GM18858 (cell line): ENCODE measurements around the gene SMAD3.
"Not testable (repeated sequence)": the region's sequence is repeated elsewhere in the genome, so short reads cannot be mapped to it uniquely, and the experiment has no call there.

Source experiments
- ATAC-seq: cut with Tn5 transposase; IDR thresholded peaks from one replicate; pipeline ENCODE4 v1.9.1; 2021; ENCODE audit not compliant: unreplicated experiment

SMAD3 gene

DNA sequence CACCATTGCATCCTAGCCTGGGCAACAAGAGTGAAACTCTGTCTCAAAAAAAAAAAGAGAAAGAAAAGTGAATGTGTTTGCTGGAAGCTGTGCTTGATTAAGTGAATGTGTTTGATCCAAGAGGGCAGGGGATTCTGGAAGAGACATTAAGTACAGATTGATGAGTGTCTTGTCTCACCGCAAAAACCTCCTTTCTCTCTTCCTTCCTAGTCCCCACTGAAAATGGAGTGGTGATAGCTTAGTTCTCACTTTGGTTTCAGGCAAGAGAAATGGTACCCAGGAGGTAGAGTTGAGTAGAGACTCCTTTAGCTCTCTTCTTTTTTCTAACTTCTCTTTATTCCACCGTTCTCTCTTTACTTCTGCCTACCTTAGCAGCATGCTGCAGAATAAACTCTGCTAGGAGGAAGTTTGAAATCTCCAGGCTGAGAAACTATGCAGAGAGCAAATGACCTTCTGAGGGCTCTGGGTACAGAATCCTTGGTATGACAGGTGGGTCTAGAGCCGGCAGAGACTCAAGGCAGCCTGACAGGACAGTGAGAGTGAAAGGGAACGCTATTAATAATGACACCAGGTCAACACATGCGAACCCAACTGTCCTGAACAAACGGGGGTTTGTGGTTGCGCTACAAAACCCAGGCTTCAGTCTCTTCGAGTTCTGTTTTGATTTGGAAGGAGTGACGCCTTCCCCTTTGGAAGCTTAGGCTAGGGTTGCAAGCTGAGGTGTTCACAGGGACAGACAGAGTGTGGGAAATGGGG, 74.9 kb downstream of the SMAD3 start:
- ATAC-seq = peak; percentile 51

DNA sequence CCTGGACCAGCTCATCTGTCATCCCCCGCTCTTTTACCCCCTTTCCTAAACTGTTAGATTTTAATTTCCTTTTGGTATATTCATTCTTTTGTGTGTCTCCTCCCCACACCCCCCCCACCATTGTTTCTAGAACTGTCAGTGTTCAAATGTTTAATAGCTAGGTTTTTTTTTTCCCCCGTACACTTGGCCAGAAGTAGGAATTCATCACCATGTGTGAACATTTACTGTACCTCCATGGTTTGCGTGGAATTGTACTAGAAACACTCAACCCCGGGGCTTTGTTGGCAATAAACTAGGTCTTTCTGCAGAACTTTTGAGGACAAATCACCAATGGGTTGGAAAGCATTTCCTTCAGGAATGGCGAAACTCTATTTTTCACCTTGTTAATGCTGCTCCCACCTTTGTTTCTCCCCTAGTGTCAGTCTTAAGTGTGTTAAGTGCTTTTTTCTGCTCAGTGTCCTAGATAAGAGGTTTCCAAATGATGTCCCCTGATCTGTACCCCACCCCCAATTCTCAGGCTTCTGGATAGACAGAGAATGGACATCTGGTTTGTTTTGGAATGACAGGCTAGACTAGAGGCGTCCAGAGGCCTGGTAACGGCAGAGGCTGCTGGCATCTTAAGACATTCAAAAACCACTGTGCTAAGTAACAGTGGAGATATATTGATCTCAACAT, 76.8 kb downstream of the SMAD3 start:
- ATAC-seq = no peak

DNA sequence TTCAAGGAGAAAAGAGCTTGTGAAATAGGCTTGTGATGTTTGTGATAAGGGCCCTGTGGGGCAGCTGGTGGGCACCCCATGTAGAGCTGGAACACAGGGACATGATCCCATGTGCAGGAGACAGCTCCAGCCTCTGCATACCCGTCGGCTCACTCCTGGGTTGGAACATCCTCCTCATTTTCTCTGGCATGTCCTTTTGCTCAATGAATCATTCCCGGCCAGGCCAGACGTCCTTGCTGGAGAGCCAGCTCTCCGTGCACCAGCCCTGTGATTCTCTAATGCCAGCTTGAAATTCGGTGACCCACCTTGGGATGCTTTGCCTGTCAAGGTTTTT, 77.3 kb downstream of the SMAD3 start:
- ATAC-seq = no peak

DNA sequence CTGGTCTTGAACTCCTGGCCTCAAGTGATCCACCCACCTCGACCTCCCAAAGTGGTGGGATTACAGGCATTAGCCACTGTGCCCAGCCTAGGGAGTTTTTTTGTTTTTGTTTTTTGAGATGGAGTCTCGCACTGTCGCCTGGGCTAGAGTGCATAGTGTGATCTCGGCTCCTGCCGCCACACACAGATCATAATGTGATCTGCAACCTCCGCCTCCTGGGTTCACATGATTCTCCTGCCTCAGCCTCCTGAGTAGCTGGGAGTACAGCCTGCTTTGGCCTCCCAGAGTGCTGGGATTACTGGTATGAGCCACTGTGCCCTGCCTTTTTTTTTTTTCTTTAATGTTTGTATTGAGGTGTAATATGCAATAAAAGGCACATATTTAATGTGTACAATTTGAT, 78.2 kb downstream of the SMAD3 start:
- no peak for ATAC-seq

DNA sequence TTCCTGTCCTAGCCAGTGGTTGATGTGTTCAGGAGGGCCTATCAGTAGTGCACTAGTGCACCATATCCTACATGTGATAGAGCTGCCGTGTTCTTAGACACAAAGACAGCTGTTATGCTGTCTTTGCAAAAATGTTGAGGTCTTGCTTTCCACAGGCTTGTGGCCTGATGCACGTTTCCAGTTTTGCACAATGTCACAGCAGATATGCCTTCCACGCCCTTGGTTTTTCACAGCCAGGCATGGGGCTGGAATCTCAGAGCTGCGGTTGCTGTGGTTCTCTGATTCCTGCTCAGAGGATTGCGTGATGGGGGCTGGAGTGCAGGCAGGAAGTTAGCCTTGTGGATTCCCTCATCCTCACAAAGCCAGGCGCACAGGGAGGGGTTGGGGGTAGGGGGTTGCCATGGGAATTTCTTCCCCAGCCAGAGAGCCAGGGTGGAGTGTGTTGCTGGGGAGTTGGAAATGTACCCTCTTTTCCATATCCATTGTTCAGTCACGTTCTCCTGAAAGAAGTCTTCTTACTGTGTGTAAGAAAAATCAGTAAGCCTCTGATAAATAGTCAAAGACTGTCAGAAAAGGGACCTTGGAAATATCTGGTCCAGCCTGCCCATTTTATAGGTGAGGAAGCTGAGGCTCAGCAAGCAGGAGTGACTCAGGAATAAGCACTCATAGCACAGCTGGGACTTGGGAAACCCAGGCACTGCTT, 79.4 kb downstream of the SMAD3 start:
- ATAC-seq = no peak

DNA sequence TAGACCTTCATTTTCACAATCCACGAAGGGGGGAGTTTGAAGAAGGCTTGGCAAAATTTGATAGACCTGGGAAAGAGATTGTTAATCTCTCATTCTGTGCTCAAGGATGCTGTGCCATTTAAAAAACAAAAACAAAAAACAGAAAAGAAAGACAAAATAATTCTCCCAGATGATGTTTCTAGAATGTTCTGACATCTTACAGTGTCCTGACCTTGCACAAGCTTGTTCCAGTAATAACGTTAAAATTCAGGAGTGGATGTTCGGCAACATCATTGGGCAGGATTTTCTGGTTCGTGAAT, 79.9 kb downstream of the SMAD3 start:
- no peak for ATAC-seq

DNA sequence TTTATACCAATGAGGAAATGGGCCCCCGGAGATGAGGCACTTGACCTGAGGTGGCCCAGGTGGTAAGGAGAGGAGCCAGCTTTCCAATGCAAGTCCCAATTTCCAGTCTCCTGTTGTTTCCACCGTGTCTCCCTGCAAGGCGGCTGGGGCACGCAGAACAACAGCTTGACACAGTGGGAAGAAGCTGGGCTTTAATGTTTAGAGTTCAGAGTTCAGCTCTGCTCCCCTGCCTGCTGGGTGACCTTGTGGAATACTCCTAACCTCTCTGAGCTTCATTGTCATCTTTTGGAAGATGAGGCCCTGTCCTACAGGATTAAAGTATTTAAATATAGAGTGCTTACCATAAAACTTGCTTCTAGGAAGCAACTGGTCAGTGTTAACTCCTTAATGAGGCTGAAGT, 80.3 kb downstream of the SMAD3 start:
- ATAC-seq = no peak

DNA sequence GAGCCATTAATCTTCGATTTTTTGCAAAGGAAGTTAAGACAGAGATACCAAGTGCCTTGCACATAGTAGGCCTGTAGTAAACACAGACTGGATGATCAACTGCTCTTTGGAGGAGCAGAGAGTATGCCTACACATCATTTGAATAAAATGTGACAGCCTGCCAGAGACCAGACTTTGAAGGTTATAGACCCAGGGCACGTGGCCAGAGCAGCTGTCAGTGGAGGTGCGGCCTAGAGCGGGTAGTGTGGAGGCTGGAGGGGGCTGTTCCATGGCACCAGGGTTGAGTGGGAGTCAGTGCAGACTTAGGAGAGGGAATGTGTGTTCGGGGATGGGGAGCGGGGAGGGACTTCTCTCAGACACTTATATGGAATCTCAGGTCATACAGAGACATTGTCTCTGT, 80.8 kb downstream of the SMAD3 start:
- no peak for ATAC-seq

DNA sequence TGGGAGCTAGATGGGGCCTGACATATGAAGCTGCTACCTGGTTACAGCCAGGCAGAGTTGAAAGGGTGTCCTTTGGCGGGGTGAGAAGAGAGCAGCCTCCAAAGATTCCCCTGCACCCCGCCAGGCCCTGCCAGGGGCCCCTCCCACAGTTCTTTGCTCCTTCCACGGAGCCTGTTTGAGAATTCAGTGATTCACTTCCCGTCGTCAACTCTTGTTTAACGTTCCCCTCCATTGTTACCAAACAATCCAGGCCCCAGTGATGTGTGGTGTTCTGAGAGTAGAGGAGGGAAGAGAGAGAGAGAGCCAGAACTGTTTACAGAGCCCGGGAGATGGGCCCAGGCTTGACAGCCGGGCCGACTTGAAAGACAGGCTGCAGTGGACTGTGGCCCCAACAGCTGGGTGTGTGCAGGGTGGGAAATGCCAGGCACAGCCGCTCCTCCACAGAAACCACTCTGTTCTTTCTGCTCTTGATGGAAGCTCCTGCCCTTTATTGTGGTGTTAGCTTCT, 81.5 kb downstream of the SMAD3 start:
- ATAC-seq = no peak

DNA sequence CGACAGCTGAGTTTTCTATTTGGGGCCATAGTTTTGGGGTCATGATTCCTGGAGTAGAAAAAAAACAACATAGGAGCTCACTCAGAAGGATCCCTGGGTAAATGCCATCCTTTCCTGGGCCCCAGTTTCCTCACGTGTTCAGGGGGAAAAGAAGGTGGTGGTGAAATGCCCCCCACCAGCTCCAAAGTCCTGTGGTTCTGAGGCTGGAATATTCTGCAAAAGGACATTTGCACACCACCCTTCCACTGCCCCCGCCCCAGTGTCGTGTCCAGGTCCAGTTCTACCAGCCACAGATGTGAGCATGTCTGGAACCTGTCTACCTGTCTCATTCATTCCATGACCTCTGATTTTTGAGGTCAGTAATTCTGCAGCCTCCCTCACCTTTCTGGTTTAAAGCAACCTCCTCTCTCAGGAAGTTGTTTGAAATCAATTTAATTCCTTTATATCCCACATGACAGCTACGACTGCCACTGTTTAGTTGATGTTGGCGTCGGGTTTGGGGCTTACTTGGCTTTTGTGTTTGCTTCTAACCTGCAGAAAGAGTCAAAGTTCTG, 82.1 kb downstream of the SMAD3 start:
- no peak for ATAC-seq

DNA sequence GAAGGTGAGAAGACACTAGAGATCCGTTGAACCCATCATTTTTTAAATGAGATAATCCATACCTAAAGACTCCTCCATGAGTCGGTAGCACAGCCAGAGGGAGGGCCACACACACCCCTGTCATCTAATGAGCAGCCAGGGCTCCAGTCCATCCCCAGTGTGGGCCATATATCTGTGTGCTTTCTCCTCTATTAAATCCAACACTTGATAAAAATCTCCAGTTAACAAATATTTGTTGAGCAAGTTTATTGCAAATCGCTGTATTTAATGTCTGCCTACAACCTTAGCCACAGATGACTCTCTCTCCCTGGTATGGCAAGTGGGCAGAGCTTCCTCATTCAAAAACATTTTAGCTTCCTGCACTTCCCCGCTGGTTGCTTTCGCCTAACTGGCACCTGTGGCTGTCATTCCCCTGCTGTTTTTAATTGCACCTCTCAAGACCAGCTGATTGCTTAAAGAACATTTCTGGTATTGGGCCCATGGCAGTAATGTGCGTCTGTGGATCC, 82.8 kb downstream of the SMAD3 start:
- no peak for ATAC-seq

DNA sequence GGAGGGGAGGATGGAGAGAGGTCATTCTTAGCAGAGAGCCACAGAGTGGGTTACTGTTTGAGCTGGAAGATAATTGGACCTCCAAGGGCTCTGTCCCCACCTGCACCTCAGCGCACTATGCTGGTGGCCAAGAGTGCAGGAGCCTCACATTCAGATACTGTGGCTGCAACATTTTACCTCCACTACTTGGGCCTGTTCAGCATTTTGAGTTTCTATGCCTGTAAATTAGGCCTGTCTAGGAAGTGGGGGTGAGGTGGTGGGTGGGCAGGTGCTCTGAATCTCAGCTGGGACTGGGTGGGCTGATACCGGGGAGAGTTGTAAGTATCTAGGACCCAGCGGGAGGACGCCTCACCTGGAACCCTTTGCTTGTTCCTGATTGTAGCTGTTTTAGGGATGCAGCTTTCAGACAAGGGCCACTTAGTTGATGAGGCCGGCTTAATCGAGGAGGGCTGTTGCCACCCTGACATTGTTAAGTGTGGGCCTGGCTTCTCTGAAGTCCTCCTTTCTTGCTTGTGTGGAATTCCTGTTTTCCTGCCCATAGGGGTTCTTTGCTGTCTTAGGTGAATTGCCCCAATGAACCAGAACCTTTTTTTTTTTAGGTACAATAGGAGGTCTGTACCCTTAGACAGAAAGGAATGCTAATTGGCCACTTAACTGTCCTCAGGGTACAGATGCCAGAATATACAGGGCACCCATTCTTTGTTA, 83.8 kb downstream of the SMAD3 start:
- ATAC-seq = no peak

DNA sequence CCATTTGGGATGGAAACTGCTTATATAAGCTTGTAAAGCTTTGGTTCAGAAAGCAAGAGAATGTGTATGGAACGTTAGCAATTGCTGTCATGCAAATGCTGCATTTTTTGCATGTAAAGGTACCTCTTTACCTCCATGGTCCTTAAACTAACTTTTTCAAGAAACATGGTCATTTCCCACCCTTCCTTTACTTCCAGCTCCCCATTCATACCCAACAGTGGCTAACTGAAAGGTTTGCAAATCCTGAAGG, 84.3 kb downstream of the SMAD3 start:
- ATAC-seq = no peak

DNA sequence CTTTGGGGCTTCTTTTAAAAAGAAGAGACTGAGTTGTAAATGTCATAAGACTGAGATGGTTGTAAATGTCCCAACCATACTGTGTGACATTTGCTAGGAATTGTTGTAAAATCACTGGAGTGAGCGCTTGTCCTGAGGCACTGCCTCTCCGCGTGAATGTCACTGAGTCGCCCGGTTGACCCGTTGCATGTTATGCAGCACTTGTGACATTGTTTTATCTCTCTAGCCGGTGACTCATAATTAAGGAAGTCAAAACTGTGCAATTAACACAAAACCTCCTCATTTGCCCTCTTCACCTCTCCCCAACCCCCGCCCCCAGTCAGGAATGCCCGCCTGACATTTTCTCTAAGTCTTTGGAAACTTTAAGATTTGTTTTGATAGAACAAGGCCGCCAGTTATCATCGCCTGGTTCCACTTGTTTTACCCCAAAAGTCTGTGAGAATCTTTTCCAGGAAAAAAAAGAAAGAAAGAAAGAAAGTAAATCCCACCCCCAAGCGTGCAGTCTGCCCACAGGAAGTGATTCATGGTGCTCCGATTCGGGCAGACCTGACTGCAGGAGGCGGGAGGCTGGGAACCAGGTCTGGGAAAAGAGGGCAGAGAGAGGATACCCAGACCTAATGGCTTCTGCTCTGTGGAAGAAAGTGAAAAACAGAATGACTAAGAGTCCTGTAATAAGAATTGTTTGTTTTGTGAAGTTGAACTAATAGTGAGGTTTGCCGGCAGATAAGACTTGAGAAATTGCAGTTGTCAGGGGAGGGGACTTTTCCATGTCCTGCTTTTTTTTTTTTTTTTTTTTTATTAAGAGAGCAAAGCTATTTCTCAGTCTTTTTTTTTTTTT, 84.8 kb downstream of the SMAD3 start:
- no peak for ATAC-seq

DNA sequence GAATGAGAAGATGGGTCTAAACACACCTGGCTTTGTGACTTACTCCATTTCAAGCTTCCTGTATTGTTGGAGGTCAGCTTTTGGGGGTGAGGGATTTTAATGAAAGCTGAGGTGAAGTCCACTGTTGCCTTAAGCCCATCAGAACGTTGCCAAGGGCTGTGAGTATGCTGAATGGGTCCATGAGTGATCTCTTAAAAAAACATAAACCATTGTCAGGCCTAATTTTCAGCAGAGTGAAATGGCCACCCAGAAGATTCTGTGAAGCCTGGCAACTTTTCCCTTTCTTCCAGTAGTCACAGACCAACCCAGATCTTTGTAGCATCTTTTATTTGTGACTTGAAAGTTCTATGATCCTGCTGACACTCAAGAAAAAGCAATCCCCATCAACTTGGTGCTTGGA, 87.0 kb downstream of the SMAD3 start:
- ATAC-seq = no peak

DNA sequence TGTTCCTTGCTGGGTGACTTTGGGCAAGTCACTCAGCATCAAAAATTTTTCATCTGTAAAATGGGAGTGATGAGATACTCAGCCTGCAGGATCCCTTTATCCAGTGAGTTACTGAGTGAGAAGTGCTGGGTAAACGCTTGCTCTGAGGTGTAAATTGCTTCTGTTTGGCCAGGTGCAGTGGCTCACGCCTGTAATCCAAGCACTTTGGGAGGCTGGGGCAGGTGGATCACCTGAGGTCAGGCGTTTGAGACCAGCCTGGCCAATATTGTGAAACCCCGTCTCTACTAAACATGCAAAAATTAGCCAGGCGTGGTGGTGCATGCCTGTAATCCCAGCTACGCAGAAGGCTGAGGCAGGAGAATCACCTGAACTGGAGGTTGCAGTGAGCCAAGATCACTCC, 87.6 kb downstream of the SMAD3 start:
- ATAC-seq = not testable (repeated sequence)

DNA sequence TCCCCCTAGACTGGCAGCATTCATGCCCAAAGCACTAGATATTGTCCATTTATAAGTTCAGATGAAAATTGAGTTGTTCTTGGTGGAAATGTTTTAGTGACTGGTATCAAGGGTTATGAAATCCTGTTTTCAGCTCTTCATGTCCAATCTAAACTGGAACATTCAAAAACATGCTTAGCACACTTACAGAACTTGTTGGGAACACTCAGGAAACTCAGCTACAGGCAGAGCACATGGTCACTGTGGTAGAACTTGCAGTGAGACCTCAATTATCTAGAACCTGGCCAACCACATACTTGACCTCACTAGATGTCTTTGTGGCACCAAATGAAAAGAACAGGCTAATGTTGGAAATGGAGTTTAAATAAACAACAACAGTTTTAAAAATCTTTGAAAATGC, 88.8 kb downstream of the SMAD3 start:
- no peak for ATAC-seq

DNA sequence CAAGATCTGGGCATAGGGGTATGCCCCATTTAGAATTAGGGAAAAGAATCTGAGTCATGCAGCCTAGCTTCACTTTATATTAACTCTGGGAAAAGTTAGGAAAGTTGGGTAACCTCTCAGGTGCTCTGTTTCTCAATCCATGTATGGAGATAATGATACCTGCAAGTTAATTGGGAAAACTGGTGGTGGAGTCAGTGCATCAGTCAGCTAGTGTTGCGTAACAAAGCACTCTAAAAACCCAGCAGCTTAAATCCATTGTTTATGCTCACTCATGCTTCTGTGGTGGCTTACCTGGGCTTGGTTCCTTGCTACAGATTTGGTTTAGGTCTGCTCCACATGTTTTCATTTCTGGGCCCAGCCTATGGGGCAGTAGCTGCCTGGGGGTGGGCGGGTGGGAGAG, 91.0 kb downstream of the SMAD3 start:
- no peak for ATAC-seq

DNA sequence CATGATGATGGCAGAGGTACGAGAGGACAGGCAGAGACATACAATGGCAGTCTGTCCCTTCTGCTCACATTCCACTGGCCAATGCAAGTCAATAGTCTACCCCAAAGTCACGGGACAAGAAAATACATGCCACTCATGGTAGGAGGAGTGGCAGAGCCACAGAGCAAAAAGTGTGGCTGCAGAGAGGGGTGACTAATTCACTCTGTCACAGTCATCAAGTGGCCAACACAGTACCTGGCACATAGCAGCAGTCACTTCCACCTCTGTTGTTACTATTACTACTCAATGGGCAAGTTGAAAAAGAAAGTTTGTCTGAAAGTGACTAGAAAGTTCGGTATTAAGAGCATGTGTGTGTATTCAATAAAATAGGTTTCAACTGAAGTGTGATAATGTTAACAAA, 91.4 kb downstream of the SMAD3 start:
- no peak for ATAC-seq

DNA sequence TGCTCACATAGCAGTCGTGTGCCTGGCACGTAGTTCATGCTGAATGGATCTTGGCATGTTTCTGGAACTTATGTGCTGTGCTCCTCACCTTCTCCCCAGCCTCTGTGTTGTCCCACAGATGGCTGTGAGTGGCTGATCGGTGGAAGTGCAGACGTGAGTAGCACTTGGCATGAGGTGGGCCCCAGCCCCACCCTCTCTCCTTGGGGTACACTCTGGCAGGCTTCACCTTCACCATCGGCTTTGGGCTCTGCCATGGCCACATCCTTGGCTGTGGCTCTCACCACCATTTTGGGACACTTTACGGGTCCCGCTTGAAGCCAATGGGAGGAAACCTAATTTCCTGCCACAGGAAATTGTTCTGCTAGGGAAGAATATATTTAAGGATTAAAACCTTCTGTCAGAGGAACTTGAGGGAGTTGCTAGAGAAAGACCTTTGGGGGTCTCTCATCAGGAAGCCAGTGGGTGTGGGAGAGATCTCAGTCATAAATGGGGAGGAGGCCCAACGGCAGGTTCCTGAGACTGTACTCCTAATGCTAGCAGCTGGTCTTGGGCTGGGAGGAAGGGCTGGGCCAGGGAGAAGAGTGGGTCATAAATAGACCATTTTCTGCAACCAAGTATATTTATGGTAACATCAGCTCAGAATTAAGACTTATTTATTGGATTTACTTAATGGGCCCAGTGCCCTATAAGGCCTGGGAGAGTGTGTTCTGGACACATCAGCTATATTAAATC, 92.3 kb downstream of the SMAD3 start:
- no peak for ATAC-seq
